Measurements from ENCODE around the gene NYNRIN.

GRCh38 chr14:24364841-24365240 is 34.0 kb upstream of the NYNRIN start:
- TF ChIP-seq, protein P1, sequence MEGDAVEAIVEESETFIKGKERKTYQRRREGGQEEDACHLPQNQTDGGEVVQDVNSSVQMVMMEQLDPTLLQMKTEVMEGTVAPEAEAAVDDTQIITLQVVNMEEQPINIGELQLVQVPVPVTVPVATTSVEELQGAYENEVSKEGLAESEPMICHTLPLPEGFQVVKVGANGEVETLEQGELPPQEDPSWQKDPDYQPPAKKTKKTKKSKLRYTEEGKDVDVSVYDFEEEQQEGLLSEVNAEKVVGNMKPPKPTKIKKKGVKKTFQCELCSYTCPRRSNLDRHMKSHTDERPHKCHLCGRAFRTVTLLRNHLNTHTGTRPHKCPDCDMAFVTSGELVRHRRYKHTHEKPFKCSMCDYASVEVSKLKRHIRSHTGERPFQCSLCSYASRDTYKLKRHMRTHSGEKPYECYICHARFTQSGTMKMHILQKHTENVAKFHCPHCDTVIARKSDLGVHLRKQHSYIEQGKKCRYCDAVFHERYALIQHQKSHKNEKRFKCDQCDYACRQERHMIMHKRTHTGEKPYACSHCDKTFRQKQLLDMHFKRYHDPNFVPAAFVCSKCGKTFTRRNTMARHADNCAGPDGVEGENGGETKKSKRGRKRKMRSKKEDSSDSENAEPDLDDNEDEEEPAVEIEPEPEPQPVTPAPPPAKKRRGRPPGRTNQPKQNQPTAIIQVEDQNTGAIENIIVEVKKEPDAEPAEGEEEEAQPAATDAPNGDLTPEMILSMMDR (IDR thresholded peaks at IDR 0.05; ENCODE audit: low read length): no peak
- no peak for TF ChIP-seq EZH2 (IDR thresholded peaks at IDR 0.05; ENCODE audit: borderline replicate concordance, low read length)
